ENCODE results near the gene OR51A7.
"Not testable (repeated sequence)": the region's sequence is repeated elsewhere in the genome, so short reads cannot be mapped to it uniquely, and the experiment has no call there.

OR51A7 gene, protein sequence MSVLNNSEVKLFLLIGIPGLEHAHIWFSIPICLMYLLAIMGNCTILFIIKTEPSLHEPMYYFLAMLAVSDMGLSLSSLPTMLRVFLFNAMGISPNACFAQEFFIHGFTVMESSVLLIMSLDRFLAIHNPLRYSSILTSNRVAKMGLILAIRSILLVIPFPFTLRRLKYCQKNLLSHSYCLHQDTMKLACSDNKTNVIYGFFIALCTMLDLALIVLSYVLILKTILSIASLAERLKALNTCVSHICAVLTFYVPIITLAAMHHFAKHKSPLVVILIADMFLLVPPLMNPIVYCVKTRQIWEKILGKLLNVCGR

DNA sequence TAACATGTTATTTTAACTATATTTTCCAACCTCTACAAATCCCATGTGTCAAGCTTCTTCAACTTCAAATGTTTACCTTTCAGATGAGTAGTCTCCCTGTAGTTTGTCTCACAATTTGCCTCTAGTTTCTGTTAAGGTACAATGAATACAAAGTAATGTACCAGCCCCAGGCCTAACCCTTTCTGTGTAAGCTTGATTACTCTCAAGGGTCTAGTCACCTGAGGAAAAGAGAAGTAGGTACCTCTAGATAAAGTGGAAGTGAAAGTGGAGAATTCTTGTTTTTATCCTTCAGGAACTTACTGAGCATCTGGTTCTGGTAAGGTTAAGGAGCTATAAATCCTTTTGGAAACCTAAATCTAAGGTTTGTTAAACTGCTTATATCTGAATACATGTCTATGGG lies at the start of gene OR51A7:
OR51A7 (plus strand) TSS at position 300 of the 400 bp plus-strand sequence. CDS start 3,587 bp downstream, outside the sequence.
- DNase-seq = no peak

DNA sequence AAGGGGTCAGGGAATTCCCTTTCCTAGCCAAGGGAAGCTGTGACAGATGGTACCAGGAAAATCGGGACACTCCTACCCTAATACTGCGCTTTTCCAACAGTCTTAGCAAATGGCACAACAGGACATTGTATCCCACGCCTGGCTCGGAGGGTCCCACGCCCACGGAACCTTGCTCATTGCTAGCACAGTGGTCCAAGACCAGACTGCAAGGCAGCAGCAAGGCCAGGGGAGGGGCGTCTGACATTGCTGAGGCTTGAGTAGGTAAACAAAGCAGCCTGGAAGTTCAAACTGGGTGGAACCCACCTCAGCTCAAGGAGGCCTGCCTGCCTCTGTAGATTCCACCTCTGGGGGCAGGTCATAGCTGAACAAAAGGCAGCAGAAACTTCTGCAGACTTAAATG lies 49.3 kb upstream of the OR51A7 start:
- not testable (repeated sequence) for DNase-seq

DNA sequence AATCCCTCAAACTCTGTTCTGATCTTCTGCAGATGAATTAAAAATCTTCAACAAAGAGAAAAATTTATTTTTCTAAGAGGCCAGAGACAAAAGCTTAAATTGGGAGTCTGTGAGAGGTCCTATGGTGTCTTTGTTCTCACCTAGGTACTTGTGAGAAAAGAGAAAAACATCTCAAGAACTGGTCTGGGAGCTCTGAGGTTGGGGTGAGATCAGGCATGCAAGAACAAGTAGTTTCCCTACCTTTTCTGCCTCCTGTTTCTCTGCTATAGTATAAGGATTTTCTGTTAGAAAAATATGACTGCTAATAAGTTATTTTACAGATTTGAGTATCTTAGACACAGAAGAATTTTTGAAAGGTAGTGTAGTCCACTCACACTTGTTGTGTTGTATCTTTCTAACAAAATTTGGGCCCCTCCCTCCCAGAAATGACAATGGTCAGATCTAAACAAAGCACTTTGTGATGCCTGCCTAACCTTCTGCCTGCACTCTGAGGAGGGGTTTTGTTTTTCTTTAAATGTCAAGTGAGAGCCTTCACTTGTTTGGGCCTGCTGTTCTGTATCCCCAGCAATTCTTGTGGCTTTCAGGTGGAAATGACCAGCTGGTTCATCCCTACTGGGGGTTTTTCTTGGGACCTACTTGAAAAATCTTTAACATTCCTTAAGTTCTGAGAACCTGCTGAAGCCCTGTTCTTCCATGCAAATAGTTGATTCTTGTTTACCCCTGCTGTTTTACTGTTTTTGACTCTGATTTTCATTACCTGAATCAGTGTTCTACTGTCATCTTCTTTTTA lies 40.9 kb upstream of the OR51A7 start:
- DNase-seq = no peak

DNA sequence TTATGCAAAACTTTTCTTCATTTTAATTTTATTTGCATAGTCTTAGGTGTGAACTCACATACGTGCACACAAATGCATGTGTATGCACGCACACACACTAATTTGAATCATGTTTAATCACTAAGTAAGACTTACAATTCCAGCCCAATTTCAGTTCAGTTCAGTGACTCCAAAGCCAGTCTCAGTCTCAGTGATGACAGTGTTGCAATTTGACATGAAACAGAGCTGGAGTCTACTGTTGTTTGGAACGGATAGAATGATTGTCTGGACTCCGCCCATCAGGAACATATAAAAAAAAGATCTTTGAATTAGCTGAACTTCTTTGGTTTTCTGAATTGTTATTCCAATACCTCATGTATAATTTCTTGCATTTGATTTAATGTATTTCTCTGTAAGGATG lies 39.7 kb upstream of the OR51A7 start:
- DNase-seq = no peak

DNA sequence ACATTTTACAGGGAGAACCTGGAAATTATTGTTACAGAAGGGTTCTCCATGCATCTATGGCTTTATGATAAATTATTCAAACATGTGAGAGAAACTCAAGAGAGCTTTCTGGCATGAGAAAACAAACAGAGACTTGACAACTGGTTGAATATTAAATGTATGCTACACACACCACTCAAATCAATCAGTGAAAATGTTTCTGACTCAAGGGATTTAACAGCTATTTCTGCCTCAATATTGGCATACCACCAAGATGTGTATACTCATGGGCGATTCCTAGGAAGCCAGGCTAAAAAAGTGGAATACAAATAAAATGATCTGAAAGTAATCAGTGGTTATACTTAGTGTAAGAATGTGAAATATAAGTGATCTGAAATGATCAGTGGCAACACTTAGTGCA lies 37.7 kb upstream of the OR51A7 start:
- DNase-seq = no peak

DNA sequence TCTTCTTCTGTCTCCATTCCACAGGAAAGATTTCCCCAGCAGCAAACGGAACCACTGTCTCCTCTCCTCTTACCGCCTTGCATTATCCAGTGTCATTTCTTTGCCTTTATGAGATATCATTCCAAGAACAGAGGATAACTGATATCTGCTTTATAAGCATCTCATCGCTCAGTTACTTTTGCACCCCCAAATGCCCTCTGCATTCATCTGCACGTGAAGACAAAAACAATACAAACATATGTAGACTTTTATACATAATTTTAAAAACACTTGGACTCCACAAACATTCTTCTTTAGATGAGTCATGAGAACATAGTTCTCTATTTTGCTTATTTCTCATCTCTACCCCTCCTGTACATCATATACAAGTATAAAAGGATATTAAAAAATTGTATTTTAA lies 22.4 kb upstream of the OR51A7 start:
- no peak for DNase-seq

DNA sequence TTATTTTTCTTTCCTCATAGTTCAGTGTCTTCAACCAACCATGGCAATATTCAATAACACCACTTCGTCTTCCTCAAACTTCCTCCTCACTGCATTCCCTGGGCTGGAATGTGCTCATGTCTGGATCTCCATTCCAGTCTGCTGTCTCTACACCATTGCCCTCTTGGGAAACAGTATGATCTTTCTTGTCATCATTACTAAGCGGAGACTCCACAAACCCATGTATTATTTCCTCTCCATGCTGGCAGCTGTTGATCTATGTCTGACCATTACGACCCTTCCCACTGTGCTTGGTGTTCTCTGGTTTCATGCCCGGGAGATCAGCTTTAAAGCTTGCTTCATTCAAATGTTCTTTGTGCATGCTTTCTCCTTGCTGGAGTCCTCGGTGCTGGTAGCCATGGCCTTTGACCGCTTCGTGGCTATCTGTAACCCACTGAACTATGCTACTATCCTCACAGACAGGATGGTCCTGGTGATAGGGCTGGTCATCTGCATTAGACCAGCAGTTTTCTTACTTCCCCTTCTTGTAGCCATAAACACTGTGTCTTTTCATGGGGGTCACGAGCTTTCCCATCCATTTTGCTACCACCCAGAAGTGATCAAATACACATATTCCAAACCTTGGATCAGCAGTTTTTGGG lies 21.6 kb upstream of the OR51A7 start, which contains the start of gene OR51T1:
OR51T1 (plus strand) TSS at position 41 of the 641 bp plus-strand sequence; CDS start at position 41, 0 bp downstream.
- DNase-seq = no peak

DNA sequence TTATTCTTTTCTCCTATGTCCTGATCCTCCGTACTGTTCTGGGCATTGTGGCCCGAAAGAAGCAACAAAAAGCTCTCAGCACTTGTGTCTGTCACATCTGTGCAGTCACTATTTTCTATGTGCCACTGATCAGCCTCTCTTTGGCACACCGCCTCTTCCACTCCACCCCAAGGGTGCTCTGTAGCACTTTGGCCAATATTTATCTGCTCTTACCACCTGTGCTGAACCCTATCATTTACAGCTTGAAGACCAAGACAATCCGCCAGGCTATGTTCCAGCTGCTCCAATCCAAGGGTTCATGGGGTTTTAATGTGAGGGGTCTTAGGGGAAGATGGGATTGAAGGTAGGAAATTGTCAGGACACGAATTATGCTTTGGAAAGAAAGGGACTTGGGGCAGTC lies 21.0 kb upstream of the OR51A7 start:
- no peak for DNase-seq

DNA sequence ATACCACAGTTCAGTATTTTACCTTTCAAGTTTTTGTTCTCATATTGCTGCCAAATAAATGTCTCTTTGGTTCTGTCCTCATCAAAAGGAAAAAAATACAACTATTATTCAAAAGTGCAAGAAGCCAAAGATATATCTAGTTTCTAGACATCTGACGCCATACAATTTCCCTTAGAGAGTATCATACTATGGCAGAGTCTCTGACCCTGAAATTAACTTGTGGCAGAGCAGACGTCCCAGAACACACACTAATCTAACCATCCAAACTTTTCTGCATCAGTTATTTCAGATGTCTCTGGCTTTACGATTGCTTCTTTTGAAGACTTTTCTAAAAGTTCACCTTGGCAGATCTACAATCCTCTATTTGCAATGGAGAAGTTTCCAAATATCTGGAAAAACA lies 19.2 kb upstream of the OR51A7 start:
- DNase-seq = no peak

DNA sequence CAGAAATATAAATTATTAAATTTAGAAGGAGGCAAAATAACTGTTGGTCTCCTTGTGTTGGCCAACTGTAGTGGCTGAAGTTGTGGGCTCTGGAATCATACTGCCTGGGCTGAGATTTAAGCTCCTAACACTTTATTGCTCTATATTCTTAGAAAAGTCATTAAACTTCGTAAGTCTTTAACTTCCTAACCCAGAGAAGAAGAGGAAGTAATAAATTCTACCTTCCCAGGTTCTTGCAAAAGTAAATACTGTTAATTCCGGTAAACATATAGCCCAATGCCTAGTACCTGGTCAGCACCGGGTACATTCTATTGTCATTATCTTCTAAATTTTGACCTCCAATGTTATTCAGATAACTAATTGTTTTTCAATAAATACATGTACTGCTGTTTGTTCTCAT lies 17.4 kb upstream of the OR51A7 start:
- no peak for DNase-seq

DNA sequence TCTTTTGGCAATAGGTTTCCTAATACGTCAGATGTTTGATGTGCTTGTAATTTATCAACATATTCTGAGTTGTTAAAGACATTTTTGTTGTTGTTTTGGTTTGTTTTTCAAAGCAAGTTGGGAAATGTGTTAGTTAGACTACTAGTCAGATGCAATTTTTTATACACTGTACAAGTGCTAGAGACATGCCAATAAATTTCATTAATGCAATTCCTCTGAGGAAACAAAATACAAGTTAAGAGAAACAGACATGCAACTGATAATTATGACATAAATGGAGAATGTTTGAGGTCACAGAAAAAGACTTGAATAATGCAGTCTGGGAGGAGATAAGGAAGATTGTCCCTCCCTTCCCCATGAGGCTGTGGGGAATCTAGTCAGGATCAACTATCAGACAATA lies 16.0 kb upstream of the OR51A7 start:
- DNase-seq = no peak

DNA sequence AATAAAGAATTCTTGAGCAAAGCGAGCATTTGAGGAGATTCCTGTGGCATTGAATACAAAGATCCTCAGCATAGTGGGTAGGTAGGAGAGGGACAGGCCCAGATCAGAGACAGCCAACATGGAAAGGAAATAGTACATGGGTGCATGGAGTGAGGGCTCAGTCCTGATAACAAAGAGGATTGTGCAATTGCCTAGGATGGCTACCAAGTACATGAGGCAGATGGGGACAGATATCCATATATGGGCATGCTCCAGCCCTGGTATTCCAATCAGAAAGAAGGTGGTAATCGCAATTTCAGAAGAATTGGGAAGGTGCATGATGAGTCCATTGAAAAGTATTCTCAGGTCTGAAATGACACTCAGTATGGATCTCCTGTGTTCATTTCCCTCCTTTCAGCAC lies 13.3 kb upstream of the OR51A7 start:
- no peak for DNase-seq

DNA sequence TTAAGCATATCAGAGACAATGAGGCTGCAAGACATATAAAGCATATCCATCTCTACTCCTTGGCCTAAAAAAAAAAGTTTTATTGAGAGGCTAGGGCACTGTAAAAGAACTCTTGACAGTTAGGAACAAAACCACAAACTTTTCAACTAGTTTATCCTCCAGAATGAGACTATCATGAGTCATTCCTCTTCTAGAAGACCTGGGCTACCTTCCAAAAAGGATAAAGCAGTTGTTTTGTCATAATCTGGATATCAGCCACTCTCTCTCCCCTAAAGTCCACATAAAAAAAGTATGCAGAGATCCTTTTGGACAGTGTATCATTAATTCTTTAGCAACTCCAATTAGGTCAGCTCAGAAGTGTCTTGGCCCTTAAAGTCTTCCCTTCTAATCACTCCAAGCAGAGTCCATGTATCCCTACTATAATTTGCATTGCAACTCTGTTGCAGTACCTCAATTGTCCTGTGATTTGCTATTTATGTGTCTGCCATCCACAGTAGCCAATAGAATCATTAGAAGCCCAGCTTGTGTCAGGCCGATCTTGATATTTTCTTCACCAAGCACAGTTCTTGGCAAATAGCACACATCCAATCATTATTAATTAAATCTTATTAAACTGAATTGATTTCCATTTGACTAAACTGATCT lies 11.5 kb upstream of the OR51A7 start:
- DNase-seq = no peak

DNA sequence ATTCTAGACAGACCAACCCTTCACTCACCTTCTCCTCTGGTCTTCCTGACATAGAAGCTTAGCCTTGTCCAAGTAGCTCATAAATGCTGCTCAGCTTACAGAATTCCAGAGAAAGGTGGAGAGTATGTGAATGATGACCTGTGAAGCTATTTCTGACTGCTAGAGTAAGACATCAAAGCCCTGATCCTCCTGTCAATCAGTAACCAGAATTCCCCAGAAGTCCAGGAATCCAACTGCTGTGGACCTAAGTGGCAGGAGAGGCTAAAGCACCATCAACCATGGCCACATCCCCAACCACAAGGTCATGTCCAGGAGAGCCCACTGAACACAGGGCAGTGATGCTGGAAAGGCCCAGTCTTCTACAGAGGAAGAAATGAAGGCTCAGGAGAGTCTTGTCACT lies 13.0 kb downstream of the OR51A7 start:
- DNase-seq = no peak

DNA sequence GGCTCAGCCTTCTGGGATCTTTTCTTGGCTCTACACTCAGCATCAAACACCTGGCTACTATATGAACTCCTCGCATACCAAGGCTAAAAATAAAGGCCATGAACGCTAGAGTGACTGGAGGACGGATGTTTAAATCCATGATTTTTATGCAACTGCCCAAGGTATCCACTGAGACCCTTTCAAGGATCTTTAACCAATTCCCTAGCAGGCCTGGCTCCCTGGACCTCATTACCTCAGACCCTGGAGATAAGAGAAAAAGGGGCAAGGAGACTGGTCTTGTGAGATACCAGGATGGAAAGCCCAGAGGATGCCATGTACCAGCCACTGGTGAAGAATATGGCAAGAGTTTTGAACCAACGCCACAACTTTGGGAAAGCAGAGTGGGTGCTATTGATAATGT lies 15.7 kb downstream of the OR51A7 start, which contains the start of gene OR51G2:
OR51G2 (minus strand) TSS at position 101 of the 400 bp plus-strand sequence. CDS start 3,687 bp downstream, outside the sequence.
- DNase-seq = no peak

DNA sequence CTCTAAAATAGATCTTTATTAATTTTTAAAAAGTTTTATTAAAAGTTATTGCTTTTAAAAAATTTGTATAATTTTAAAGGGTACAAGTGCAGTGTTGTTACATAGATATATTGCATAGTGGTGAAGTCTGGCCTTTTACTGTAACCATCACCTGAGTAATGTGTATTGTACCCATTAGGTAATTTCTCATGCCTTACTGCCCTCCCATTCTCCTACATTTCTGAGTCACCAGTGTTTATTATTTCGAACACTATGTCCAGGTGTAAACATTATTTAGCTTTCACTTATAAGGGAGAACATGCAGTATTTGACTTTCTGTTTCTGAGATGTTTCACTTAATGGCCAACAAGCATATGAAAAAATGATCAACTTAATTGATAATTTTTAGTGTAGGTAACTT lies 18.2 kb downstream of the OR51A7 start:
- no peak for DNase-seq

DNA sequence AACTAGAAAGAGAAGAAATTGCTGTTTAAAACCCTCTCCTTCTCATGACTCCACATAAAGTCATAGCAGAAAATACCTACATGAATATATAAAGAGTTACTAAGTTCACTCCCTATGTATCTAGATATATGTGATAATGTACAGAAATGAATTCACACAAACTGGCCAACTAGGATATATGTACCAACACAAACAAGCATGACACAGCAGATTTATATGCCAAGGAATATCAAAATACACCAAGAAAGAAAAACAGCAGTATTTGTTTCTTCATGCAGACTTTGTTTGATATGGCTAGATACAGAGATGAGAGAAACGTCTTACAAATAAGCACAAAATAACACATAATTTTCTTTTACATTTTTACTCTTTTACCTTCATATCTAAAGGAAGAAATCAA lies 18.7 kb downstream of the OR51A7 start:
- no peak for DNase-seq

DNA sequence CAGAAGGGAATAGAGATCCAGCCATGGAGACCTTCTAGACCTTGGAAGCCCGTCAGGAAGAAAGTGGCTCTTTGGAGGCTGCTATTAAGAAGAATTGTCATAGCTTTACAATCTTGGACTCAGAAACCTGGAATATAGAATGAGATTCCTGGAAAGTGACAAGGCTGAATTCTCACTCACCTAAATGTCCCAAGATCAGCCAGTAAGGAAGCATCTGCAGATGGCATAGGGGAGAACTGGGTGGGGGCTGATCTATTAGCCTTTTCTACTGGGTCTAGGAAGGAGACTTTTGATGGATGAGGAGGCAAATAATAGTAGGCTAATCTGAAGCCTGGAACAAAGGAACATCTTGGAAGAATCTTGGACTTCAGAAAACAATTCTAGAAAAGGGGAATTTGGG lies 20.7 kb downstream of the OR51A7 start, which contains the start of gene OR51G1:
OR51G1 (minus strand) TSS at position 101 of the 400 bp plus-strand sequence; CDS start at position 101, 0 bp downstream.
- no peak for DNase-seq

DNA sequence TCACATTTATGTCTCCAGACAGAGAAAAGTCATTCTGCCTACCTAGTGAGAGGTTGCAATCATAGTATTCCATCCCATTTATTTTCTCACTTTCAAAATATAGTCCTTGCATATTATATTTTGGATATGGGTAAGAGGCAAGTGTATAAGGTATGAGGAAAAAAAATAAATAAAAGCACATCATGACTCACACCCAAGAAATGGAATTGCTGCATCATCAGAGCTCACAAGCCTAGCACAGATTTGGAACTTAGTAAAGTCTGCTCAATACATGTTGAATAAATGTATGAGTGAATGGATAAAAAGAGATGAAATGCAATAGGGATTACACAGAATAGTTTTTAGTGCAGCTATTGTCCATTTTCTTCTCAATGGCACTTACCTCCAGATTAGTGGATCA lies 23.0 kb downstream of the OR51A7 start:
- DNase-seq = no peak

DNA sequence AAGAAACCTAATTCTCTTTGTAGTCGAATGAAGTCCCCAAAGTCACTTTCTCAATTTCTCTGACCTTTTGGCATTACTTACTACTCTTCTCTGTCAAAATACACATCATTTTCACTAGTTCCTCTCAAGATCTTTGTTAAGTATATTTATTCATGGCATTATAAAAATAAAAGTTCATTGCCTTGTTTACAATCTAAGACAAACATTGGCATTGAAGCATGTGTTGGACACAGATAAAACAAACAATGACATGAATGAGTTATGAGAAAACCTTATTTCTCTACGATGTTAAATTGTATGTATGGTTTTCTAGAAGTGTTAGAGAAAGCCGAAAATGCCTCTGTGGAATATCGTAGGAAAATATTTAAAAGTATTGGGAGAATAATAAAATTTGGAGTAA lies 29.2 kb downstream of the OR51A7 start:
- no peak for DNase-seq

DNA sequence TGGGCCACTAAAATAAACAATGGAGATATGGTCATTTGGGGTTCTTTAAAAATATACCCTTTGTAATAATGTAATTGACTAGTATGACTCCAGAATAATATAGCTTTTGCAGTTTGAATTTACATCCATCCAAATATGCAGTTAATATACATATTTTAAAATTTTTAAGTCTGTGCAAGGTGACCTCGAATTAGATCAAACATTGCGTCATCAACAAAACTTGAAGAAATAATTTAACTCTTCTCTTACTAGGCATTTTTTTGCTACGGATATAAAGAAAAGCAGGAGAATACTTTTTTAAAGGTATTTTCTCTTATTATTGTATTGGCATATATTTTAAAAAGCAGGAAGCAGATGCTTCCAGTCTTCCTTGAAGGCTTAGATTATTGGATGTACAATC lies 33.2 kb downstream of the OR51A7 start:
- DNase-seq = no peak

DNA sequence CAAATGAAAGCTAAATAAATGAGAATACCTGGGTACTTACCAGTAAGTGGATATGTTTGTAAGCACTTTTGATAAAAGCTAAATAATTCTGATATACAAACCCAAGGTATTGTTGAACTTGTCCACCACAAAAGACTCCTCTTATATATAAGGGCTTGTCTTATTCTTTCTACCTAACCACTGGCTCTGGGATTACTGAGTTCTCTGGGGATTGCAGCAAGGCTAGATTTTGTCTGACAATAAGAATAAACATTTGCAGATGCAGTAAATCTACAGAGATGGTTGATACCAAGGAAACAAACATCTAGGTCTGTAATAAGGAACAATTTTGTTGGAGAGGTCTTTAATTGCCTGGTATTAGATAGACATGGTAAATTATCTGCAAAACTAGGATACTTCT lies 43.9 kb downstream of the OR51A7 start, which contains the start of gene OR51A4:
OR51A4 (minus strand) TSS at position 101 of the 400 bp plus-strand sequence. CDS start 505 bp downstream, outside the sequence.
- no peak for DNase-seq

DNA sequence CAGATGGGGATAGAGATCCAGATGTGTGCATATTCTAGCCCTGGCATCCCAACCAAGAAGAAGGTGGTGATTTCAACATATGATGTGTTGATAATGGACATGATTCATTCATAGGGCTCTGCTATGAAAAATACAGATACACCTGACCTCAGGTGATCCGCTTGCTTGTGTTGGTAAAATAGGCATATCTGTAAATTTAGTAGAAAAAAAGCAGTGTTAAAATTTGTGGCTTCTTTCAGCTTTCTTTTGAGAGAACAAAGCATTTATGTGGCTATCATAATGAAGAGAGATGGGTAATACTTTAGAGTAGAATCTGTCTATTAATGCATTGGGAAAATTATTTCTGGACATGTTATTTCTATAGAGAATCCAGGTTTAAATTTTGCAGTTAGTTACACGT lies 52.0 kb downstream of the OR51A7 start, which contains the start of gene OR51A2:
OR51A2 (minus strand) TSS at position 101 of the 400 bp plus-strand sequence; CDS start at position 101, 0 bp downstream.
- not testable (repeated sequence) for DNase-seq
